Measurements from ENCODE around the gene RAB11FIP4. TPM values are rescaled to one million over a fixed set of nuclear protein-coding genes. Genes with fewer than 3 reads are reported as not detected.
A peak's percentile ranks its signal among the peaks of the same experiment; 100 is the strongest.

Gene RAB11FIP4
- total and polyA plus RNA-seq, 10 of the 15 experiments (the other 5 are each of a cell fraction or from before 2014, with no cell fraction given), result 1.4 to 27.0 (median 17.6) TPM

DNA sequence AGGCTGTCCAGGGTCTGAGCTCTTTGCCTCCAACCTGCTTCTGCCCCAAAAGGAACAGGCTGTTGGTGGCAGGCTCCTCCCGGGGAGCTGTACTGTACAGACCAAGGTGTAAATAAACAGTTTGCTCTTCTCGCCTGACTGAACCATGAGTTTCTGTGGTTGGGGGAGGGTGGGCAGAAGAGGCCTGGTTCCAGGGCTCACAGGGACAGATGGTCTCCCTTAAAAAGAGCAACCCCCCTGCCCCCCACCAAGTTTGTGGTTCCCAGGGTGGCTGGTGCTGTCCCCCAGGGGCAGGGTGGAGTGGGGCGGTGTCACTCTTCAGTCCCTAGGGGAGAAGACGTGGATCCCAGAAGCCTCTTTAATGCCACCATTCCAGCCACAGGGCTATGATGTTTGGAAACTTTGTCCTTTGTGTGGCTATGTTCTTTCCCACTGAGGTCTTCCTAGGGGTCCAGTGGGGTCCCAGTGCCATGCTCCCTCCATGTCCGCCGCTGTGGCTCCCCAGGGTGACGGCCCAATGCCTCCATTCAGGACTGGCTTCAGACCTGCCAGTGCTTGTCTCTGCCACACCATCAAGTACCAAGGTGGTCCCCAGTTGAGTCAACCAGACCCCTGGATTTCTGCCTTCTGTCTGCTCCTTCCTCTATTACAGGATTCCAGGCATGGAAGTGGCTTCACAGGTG lies 146.7 kb downstream of the RAB11FIP4 start:
- in situ Hi-C loops (cut with MboI) (loop anchor here (10.0 kb wide), 1 partner anchor 307 kb away; no protein-coding TSS in a partner anchor), intact Hi-C loops (cut with micrococcal nuclease; ENCODE audit: unreplicated experiment) (loop anchor here (5.0 kb wide), 2 partner anchors 46 to 304 kb away; no protein-coding TSS in a partner anchor)
- ChIA-PET SMC1A (ENCODE audit: uncharacterized antibody, unreplicated experiment) (interaction anchor here (0.9 to 5.8 kb wide), 10 partner anchors 9 to 303 kb away, joined by 3 to 78 read pairs (median 6); no protein-coding TSS in a partner anchor), RAD21 (ENCODE audit: unreplicated experiment) (interaction anchor here (0.6 to 5.4 kb wide), 7 partner anchors 10 to 596 kb away, joined by 3 to 65 read pairs (median 4); partner anchors contain the start of gene UTP6), POLR2A (interaction anchor here (1.0 to 1.2 kb wide), 2 partner anchors 9 to 45 kb away, joined by 3 to 4 read pairs; no protein-coding TSS in a partner anchor), CTCF (interaction anchor here (0.6 to 2.0 kb wide), 8 partner anchors 12 to 308 kb away, joined by 3 to 10 read pairs (median 4); no protein-coding TSS in a partner anchor)
- no TSS peak for BruUV-seq (replicated peaks)
- H2AFZ ChIP-seq (ENCODE audit: control insufficient read depth, low read depth, low read length), result no peak overlapping the region
- peak overlapping the region; percentile 67 for H3K4me2 ChIP-seq (ENCODE audit: control insufficient read depth, insufficient read depth)
- H3K4me3 ChIP-seq, result no peak overlapping the region
- H3K36me3 ChIP-seq (ENCODE audit: control insufficient read depth in 2 of 2, insufficient read depth in 2 of 2, low read length in 1 of 2), result no peaks in the 10 kb centered on the region; a peak in 1 of 4 replicates
- H3K4me1 ChIP-seq (ENCODE audit: control insufficient read depth, insufficient read depth, low read length), result peaks cover 35% of the 10 kb centered on the region
- peak; percentile 70 for DNase-seq (ENCODE audit: low read depth, low spot score)
- peak; percentile 84 for ATAC-seq
- no peaks in the 10 kb centered on the region for H3K79me2 ChIP-seq (ENCODE audit: control insufficient read depth, insufficient read depth, low read length)
- 34% methylated on average over 7 of the region's 7 CpGs for WGBS (ENCODE audit: insufficient coverage, insufficient replicate concordance, low lambda C conversion rate, missing lambda C conversion rate)
- no peaks in the 10 kb centered on the region for H3K9me3 ChIP-seq (replicated peaks; ENCODE audit: control insufficient read depth, insufficient read depth, low read length)
- no peak overlapping the region for H3K27ac ChIP-seq (ENCODE audit: control insufficient read depth, insufficient read depth)
- H4K20me1 ChIP-seq (ENCODE audit: control insufficient read depth, insufficient read depth), result peaks cover 5% of the 10 kb centered on the region
- H3K9ac ChIP-seq (ENCODE audit: control insufficient read depth, insufficient read depth, low read length), result no peak overlapping the region
- H3K27me3 ChIP-seq (replicated peaks in 1 of 2; ENCODE audit: control insufficient read depth in 2 of 2, insufficient read depth in 2 of 2, low read length in 1 of 2), result no peaks in the 10 kb centered on the region
- FAIRE-seq, result peak; percentile 68
- 0 out of 2 replicates have a peak, but pooled peaks have one; percentile 22 for TF ChIP-seq IRF4 (IDR thresholded peaks at IDR 0.05; ENCODE audit: low read depth, low read length)
- TF ChIP-seq BHLHE40 (IDR thresholded peaks at IDR 0.05; ENCODE audit: borderline replicate concordance in 1 of 2, low read depth in 2 of 2, low read length in 1 of 2), result peak; percentile 86
- no peak for TF ChIP-seq KAT2A (conservative IDR thresholded peaks at IDR 0.05; ENCODE audit: control insufficient read depth, low read depth, low read length)
- peak; percentile 33; the same call in 1 of the 2 replicates for TF ChIP-seq CREM (IDR thresholded peaks at IDR 0.05; ENCODE audit: low read depth)
- TF ChIP-seq TCF12 (IDR thresholded peaks at IDR 0.05; ENCODE audit: low read depth, low read length), result peak; percentile 92
- TF ChIP-seq, protein P1, sequence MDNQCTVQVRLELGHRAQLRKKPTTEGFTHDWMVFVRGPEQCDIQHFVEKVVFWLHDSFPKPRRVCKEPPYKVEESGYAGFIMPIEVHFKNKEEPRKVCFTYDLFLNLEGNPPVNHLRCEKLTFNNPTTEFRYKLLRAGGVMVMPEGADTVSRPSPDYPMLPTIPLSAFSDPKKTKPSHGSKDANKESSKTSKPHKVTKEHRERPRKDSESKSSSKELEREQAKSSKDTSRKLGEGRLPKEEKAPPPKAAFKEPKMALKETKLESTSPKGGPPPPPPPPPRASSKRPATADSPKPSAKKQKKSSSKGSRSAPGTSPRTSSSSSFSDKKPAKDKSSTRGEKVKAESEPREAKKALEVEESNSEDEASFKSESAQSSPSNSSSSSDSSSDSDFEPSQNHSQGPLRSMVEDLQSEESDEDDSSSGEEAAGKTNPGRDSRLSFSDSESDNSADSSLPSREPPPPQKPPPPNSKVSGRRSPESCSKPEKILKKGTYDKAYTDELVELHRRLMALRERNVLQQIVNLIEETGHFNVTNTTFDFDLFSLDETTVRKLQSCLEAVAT (IDR thresholded peaks at IDR 0.05), result peak; percentile 77
- TF ChIP-seq, protein P2, sequence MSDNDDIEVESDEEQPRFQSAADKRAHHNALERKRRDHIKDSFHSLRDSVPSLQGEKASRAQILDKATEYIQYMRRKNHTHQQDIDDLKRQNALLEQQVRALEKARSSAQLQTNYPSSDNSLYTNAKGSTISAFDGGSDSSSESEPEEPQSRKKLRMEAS (IDR thresholded peaks at IDR 0.05; ENCODE audit: low read depth, low read length), result peak; percentile 32; the same call in 1 of the 2 replicates
- TF ChIP-seq MXI1 (IDR thresholded peaks at IDR 0.05; ENCODE audit: low read depth, low read length), result peak; percentile 56; the same call in 1 of the 2 replicates
- 0 out of 2 replicates have a peak, but pooled peaks have one; percentile 53 for TF ChIP-seq NBN (IDR thresholded peaks at IDR 0.05)
- peak; percentile 88 for TF ChIP-seq IKZF1 (conservative IDR thresholded peaks at IDR 0.05)
- TF ChIP-seq FOXK2 (IDR thresholded peaks at IDR 0.05), result peak; percentile 44; the same call in 1 of the 2 replicates
- TF ChIP-seq CHD1 (IDR thresholded peaks at IDR 0.05; ENCODE audit: low read depth, low read length), result 0 out of 2 replicates have a peak, but pooled peaks have one; percentile 43
- no peak for TF ChIP-seq ZBTB11 (CRISPR knock-in tag; IDR thresholded peaks at IDR 0.05)
- no peak for TF ChIP-seq CREB1 (IDR thresholded peaks at IDR 0.05; ENCODE audit: low read depth)
- TF ChIP-seq, protein P3, sequence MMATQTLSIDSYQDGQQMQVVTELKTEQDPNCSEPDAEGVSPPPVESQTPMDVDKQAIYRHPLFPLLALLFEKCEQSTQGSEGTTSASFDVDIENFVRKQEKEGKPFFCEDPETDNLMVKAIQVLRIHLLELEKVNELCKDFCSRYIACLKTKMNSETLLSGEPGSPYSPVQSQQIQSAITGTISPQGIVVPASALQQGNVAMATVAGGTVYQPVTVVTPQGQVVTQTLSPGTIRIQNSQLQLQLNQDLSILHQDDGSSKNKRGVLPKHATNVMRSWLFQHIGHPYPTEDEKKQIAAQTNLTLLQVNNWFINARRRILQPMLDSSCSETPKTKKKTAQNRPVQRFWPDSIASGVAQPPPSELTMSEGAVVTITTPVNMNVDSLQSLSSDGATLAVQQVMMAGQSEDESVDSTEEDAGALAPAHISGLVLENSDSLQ (IDR thresholded peaks at IDR 0.05), result peak; percentile 71
- TF ChIP-seq CBFB (IDR thresholded peaks at IDR 0.05; ENCODE audit: low read depth), result 0 out of 2 replicates have a peak, but pooled peaks have one; percentile 54
- peak; percentile 23; the same call in 1 of the 2 replicates for TF ChIP-seq NFIC (IDR thresholded peaks at IDR 0.05; ENCODE audit: low read depth, low read length)
- peak; percentile 72 for TF ChIP-seq GATAD2B (conservative IDR thresholded peaks at IDR 0.05; ENCODE audit: low read depth)
